OCI-LY7 (cell line): ENCODE measurements around the gene MPV17L. TPM values are rescaled to one million over a fixed set of nuclear protein-coding genes. Genes with fewer than 3 reads are reported as not detected.
A peak's percentile ranks its signal among the peaks of the same experiment; 100 is the strongest.
"Not testable (repeated sequence)": the region's sequence is repeated elsewhere in the genome, so short reads cannot be mapped to it uniquely, and the experiment has no call there.

Experiments used
- BruUV-seq: library from RNA; stranded (reverse); fragments of 400-500 nt; replicated peaks from 2 replicates; lab custom pipeline; 2021; lab: Mats Ljungman, UMichigan
- CTCF ChIA-PET: fragments of 300-600 bp; sonication (Branson Sonifier 250); formaldehyde crosslinking; loops from one replicate; lab custom pipeline; 2022; ENCODE audit warnings: antibody characterized with exemption; ENCODE audit not compliant: unreplicated experiment; lab: Charles Lee
- POLR2A ChIA-PET: fragments of 300-600 bp; sonication (Branson Sonifier 250); formaldehyde crosslinking; loops from one replicate; lab custom pipeline; 2022; ENCODE audit warnings: antibody characterized with exemption; lab: Charles Lee
- DNase-seq: peaks from one replicate; pipeline ENCODE4 v3.0.0-alpha.2; 2015; ENCODE audit warnings: low spot score
- H2AFZ ChIP-seq: fragments of 200-600 bp; sonication (generic), shearing (Covaris generic); 2 replicates; pipeline ENCODE4 v1.6.1; 2014; ENCODE audit warnings: mild to moderate bottlenecking, antibody characterized with exemption, low read length, moderate library complexity
- H3K27ac ChIP-seq: fragments of 200-600 bp; sonication (generic); 2 replicates; pipeline ENCODE4 v1.5.1; 2014; ENCODE audit warnings: mixed run types, low read depth, mild to moderate bottlenecking, moderate library complexity, low read length, inconsistent platforms; ENCODE audit not compliant: poor library complexity, severe bottlenecking
- H3K36me3 ChIP-seq: fragments of 200-600 bp; sonication (generic); 2 replicates; pipeline ENCODE4 v1.6.1; 2014; ENCODE audit warnings: mild to moderate bottlenecking, antibody characterized with exemption, low read length, moderate library complexity, mixed read lengths; ENCODE audit not compliant: insufficient read depth
- H3K4me1 ChIP-seq: fragments of 200-600 bp; sonication (generic); 2 replicates; pipeline ENCODE4 v1.5.1; 2014; ENCODE audit warnings: mild to moderate bottlenecking, low read length; ENCODE audit not compliant: insufficient read depth, poor library complexity, severe bottlenecking
- H3K4me2 ChIP-seq: fragments of 200-600 bp; sonication (generic); 2 replicates; pipeline ENCODE4 v1.6.1; 2014; ENCODE audit warnings: mild to moderate bottlenecking, low read length
- H3K4me3 ChIP-seq: fragments of 200-600 bp; sonication (generic); 2 replicates; pipeline ENCODE4 v1.5.1; 2014; ENCODE audit warnings: mild to moderate bottlenecking, low read depth, low read length; ENCODE audit not compliant: poor library complexity, severe bottlenecking
- H3K79me2 ChIP-seq: fragments of 200-600 bp; sonication (generic); 2 replicates; pipeline ENCODE4 v1.6.1; 2016; ENCODE audit warnings: low read depth, mild to moderate bottlenecking, low read length, moderate library complexity, mixed read lengths; ENCODE audit not compliant: insufficient read depth
- H3K9me2 ChIP-seq: fragments of 200-600 bp; sonication (generic); 2 replicates; pipeline ENCODE4 v1.6.1; 2016; ENCODE audit warnings: mild to moderate bottlenecking, low read length, mixed read lengths; ENCODE audit not compliant: insufficient read depth
- H3K9me3 ChIP-seq: fragments of 200-600 bp; sonication (generic); 2 replicates; pipeline ENCODE4 v1.6.1; 2014; ENCODE audit warnings: mild to moderate bottlenecking, mixed run types, low read length, mixed read lengths
- H4K20me1 ChIP-seq: fragments of 200-600 bp; sonication (generic); 2 replicates; pipeline ENCODE4 v1.6.1; 2014; ENCODE audit warnings: mild to moderate bottlenecking, antibody characterized with exemption, low read length, moderate library complexity, mixed read lengths; ENCODE audit not compliant: insufficient read depth
- CTCF ChIP-seq: fragments of 200-600 bp; sonication (generic); conservative IDR thresholded peaks from 2 replicates; pipeline ENCODE4 v1.5.1; 2014; ENCODE audit warnings: mild to moderate bottlenecking, antibody characterized with exemption, low read length, moderate library complexity, mixed read lengths
- EZH2phosphoT487 ChIP-seq: fragments of 200-600 bp; sonication (generic); IDR thresholded peaks from 2 replicates; pipeline ENCODE4 v1.6.1; 2018; ENCODE audit warnings: low read depth, borderline replicate concordance, mild to moderate bottlenecking, mixed run types, antibody characterized with exemption, low read length, moderate library complexity, mixed read lengths
- intact Hi-C: fragments of 100-400 bp; cut with micrococcal nuclease; formaldehyde crosslinking; loops from one replicate; pipeline ENCODE4 v1.10.0; 2022; ENCODE audit not compliant: unreplicated experiment
- total RNA-seq, 2 experiments: library from RNA; depleted of rRNA in 1 of 2; stranded (reverse); fragments of >200 nt in 1 of 2; shearing (Covaris generic) in 1 of 2; gene quantifications; 2 replicates each; pipeline ENCODE4 v1.2.3, GENCODE V29; 2014 to 2022

Gene MPV17L
- total RNA-seq, 2 experiments from 2014 or later: 0.08 TPM; not detected in 1

- H2AFZ ChIP-seq: no peak overlapping the region; the same call in 1 of the 2 replicates
- peak; percentile 63 for DNase-seq
- H3K4me2 ChIP-seq: no peak overlapping the region
- no peak for TF ChIP-seq EZH2phosphoT487
- peak; percentile 83 for TF ChIP-seq CTCF
- H4K20me1 ChIP-seq: no peaks in the 10 kb centered on the region
- CTCF ChIA-PET: no interaction called here
- intact Hi-C loops: no loop called here
- no peak overlapping the region for H3K27ac ChIP-seq
- no peaks in the 10 kb centered on the region for H3K9me2 ChIP-seq
- no peak overlapping the region for H3K4me3 ChIP-seq
- POLR2A ChIA-PET: interaction anchor here (1.0 kb wide), 1 partner anchor 396 kb away, joined by 5 read pairs; no protein-coding TSS in a partner anchor
- no peaks in the 10 kb centered on the region for H3K79me2 ChIP-seq
- H3K4me1 ChIP-seq: no peaks in the 10 kb centered on the region
- no peaks in the 10 kb centered on the region for H3K36me3 ChIP-seq
- BruUV-seq: no TSS peak
- no peaks in the 10 kb centered on the region for H3K9me3 ChIP-seq
These were observed 32.2 kb downstream of the MPV17L start for GRCh38 chr16:15427648-15428239.

GRCh38 chr16:15430884-15431283, 35.3 kb downstream of the MPV17L start:
- BruUV-seq, CTCF ChIA-PET, POLR2A ChIA-PET, H2AFZ ChIP-seq, H3K4me3 ChIP-seq, H3K9me2 ChIP-seq, H3K4me2 ChIP-seq, H3K27ac ChIP-seq, H3K79me2 ChIP-seq, H3K9me3 ChIP-seq, H4K20me1 ChIP-seq, H3K36me3 ChIP-seq, H3K4me1 ChIP-seq, DNase-seq: not testable (repeated sequence)
- intact Hi-C loops: loop anchor here (10.0 kb wide), 1 partner anchor 64 kb away; no protein-coding TSS in a partner anchor

GRCh38 chr16:15434079-15434424, 38.5 kb downstream of the MPV17L start:
- DNase-seq: no peak

More at GRCh38 chr16:15434079-15434424, 38.5 kb downstream of the MPV17L start:
- Histone ChIP-seq H3K36me3 (no peaks in the 10 kb centered on the region), H4K20me1 (no peaks in the 10 kb centered on the region), H3K4me3 (no peak overlapping the region), H3K27ac (no peak overlapping the region), H3K9me2 (no peaks in the 10 kb centered on the region), H3K79me2 (no peaks in the 10 kb centered on the region), H3K4me2 (no peak overlapping the region), H3K9me3 (no peaks in the 10 kb centered on the region), H2AFZ (no peak overlapping the region), H3K4me1 (no peaks in the 10 kb centered on the region)
- ChIA-PET POLR2A (no interaction called here), CTCF (no interaction called here)
- intact Hi-C loops: loop anchor here (10.0 kb wide), 1 partner anchor 61 kb away; no protein-coding TSS in a partner anchor
- TF ChIP-seq CTCF: no peak
- TF ChIP-seq EZH2phosphoT487: no peak
- BruUV-seq: no TSS peak
